Neural cell (in vitro differentiated cells): ENCODE measurements around the gene CENPVL2. TPM values are rescaled to one million over a fixed set of nuclear protein-coding genes. Genes with fewer than 3 reads are reported as not detected.
"Not testable (repeated sequence)": the region's sequence is repeated elsewhere in the genome, so short reads cannot be mapped to it uniquely, and the experiment has no call there.

Source experiments
- H2AFZ ChIP-seq: fragments of 200-600, 300-800 bp; sonication (generic), shearing (Covaris generic); 2 replicates; pipeline ENCODE4 v1.6.0; 2014; ENCODE audit warnings: low read depth, mild to moderate bottlenecking, antibody characterized with exemption, low read length, moderate library complexity
- H3F3A ChIP-seq: fragments of 200-600 bp; shearing (Covaris generic); 2 replicates; pipeline ENCODE4 v1.6.1; 2016; ENCODE audit warnings: mild to moderate bottlenecking, moderate library complexity, mixed read lengths, antibody characterized with exemption, low read length; ENCODE audit not compliant: insufficient read depth, poor library complexity, severe bottlenecking
- H3K27ac ChIP-seq: fragments of 200-600, 300-800 bp; sonication (generic), shearing (Covaris generic); 2 replicates; pipeline ENCODE4 v1.5.1; 2014; ENCODE audit warnings: mild to moderate bottlenecking, low read length, moderate library complexity
- H3K27me3 ChIP-seq: fragments of 300-800, 200-600 bp; sonication (generic), shearing (Covaris generic); 2 replicates; pipeline ENCODE4 v1.6.0; 2014; ENCODE audit warnings: mild to moderate bottlenecking, low read depth, low read length, moderate library complexity; ENCODE audit not compliant: insufficient read depth
- H3K36me3 ChIP-seq: fragments of 300-800, 200-600 bp; sonication (generic), shearing (Covaris generic); 2 replicates; pipeline ENCODE4 v1.5.1; 2014; ENCODE audit warnings: mild to moderate bottlenecking, antibody characterized with exemption, low read length, moderate library complexity; ENCODE audit not compliant: insufficient read depth
- H3K4me2 ChIP-seq: fragments of 300-800, 200-600 bp; sonication (generic), shearing (Covaris generic); 2 replicates; pipeline ENCODE4 v1.6.0; 2014; ENCODE audit warnings: mild to moderate bottlenecking, low read length
- H3K4me3 ChIP-seq: fragments of 300-800, 200-600 bp; sonication (generic), shearing (Covaris generic); 2 replicates; pipeline ENCODE4 v1.5.1; 2014; ENCODE audit warnings: mild to moderate bottlenecking, low read length, moderate library complexity
- H3K79me2 ChIP-seq: fragments of 200-600 bp; shearing (Covaris generic); replicated peaks from 2 replicates; pipeline ENCODE4 v1.6.0; 2014; ENCODE audit warnings: mild to moderate bottlenecking, low read length, moderate library complexity; ENCODE audit not compliant: insufficient read depth
- H3K9ac ChIP-seq: fragments of 300-800, 200-600 bp; sonication (generic), shearing (Covaris generic); 2 replicates; pipeline ENCODE4 v1.6.1; 2016; ENCODE audit warnings: mild to moderate bottlenecking, low read length, mixed read lengths
- H3K9me2 ChIP-seq: fragments of 200-600 bp; shearing (Covaris generic); 2 replicates; pipeline ENCODE4 v1.6.1; 2016; ENCODE audit warnings: mild to moderate bottlenecking, low read length, mixed read lengths; ENCODE audit not compliant: insufficient read depth
- H3K9me3 ChIP-seq: fragments of 200-600, 300-800 bp; sonication (generic), shearing (Covaris generic); 2 replicates; pipeline ENCODE4 v1.6.1; 2016; ENCODE audit warnings: mild to moderate bottlenecking, mixed run types, low read length, moderate library complexity, mixed read lengths
- H4K20me1 ChIP-seq: fragments of 200-600 bp; shearing (Covaris generic); 2 replicates; pipeline ENCODE4 v1.6.1; 2016; ENCODE audit warnings: mild to moderate bottlenecking, mixed run types; ENCODE audit not compliant: insufficient read depth
- EP300 ChIP-seq: fragments of 450-650 bp; conservative IDR thresholded peaks from 2 replicates; pipeline ENCODE4 v1.6.1; 2014; ENCODE audit warnings: antibody characterized with exemption, mild to moderate bottlenecking, moderate library complexity; ENCODE audit not compliant: poor library complexity, severe bottlenecking
- EZH2 ChIP-seq: fragments of 200-600, 300-800 bp; shearing (Covaris generic), sonication (generic); IDR thresholded peaks from 2 replicates; pipeline ENCODE4 v1.6.1; 2014; ENCODE audit warnings: antibody characterized with exemption, low read length, borderline replicate concordance, mild to moderate bottlenecking; ENCODE audit not compliant: insufficient read depth, poor library complexity, severe bottlenecking
- MXI1 ChIP-seq: fragments of 450-650 bp; conservative IDR thresholded peaks from 2 replicates; pipeline ENCODE4 v1.6.1; 2014; ENCODE audit warnings: antibody characterized with exemption, mild to moderate bottlenecking; ENCODE audit not compliant: poor library complexity, severe bottlenecking
- POLR2AphosphoS5 ChIP-seq: IDR thresholded peaks from 2 replicates; pipeline ENCODE4 v1.6.1; 2012
- RAD21 ChIP-seq: fragments of 450-650 bp; conservative IDR thresholded peaks from 2 replicates; pipeline ENCODE4 v1.6.1; 2014; ENCODE audit warnings: antibody characterized with exemption, mild to moderate bottlenecking, moderate library complexity
- SMC3 ChIP-seq: fragments of 450-650 bp; conservative IDR thresholded peaks from 2 replicates; pipeline ENCODE4 v1.6.1; 2014; ENCODE audit warnings: antibody characterized with exemption, mild to moderate bottlenecking, moderate library complexity; ENCODE audit not compliant: poor library complexity
- TAF1 ChIP-seq: IDR thresholded peaks from 2 replicates; pipeline ENCODE4 v1.6.1; 2012; ENCODE audit warnings: low read depth
- polyA plus RNA-seq: library from polyadenylated mRNA; depleted of rRNA; stranded (reverse); fragments of >200 nt; gene quantifications from 2 replicates; pipeline ENCODE4 v1.2.3, GENCODE V29; 2014
- TF ChIP-seq, protein P1 (sequence below): IDR thresholded peaks from 2 replicates; pipeline ENCODE4 v1.6.1; 2012; ENCODE audit warnings: borderline replicate concordance
- TF ChIP-seq, protein P2 (sequence below): fragments of 450-650 bp; IDR thresholded peaks from 2 replicates; pipeline ENCODE4 v1.5.1; 2014; ENCODE audit warnings: antibody characterized with exemption, mild to moderate bottlenecking, moderate library complexity; ENCODE audit not compliant: poor library complexity, severe bottlenecking

The CENPVL2 gene
- polyA plus RNA-seq, 1 donor from 2014 or later = 3.2 TPM

DNA sequence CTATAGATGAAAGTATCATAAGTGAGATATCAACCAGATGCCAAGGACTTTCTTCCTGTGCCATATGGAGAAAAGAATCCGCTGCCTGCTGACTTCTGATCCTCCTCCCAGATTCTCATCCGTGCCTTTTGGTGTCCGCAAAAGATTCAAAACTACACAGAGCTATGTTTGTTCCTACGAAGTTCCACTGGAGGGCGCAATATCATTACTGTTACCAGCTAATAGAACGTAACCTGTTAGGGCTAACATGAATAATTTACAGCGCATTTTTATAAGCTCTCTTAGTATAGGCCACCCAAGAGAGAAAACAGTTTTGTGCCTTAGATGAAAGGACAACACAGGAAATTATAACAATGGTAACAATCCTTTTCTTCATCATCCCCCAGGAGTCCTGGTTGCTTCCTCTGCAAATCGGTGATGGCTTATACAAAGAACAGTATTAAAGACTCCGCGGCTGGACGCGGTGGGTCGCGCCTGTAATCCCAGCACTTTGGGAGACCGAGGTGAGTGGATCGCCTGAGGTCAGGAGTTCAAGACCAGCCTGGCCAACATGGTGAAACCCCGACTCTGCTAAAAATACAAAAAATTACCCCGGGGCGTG lies 41.1 kb downstream of the CENPVL2 start:
- no peaks in the 10 kb centered on the region for H3K79me2 ChIP-seq
- no peaks in the 10 kb centered on the region for H3K36me3 ChIP-seq
- no peak overlapping the region for H3K4me2 ChIP-seq
- H3K27me3 ChIP-seq = no peaks in the 10 kb centered on the region
- TF ChIP-seq, protein P1, sequence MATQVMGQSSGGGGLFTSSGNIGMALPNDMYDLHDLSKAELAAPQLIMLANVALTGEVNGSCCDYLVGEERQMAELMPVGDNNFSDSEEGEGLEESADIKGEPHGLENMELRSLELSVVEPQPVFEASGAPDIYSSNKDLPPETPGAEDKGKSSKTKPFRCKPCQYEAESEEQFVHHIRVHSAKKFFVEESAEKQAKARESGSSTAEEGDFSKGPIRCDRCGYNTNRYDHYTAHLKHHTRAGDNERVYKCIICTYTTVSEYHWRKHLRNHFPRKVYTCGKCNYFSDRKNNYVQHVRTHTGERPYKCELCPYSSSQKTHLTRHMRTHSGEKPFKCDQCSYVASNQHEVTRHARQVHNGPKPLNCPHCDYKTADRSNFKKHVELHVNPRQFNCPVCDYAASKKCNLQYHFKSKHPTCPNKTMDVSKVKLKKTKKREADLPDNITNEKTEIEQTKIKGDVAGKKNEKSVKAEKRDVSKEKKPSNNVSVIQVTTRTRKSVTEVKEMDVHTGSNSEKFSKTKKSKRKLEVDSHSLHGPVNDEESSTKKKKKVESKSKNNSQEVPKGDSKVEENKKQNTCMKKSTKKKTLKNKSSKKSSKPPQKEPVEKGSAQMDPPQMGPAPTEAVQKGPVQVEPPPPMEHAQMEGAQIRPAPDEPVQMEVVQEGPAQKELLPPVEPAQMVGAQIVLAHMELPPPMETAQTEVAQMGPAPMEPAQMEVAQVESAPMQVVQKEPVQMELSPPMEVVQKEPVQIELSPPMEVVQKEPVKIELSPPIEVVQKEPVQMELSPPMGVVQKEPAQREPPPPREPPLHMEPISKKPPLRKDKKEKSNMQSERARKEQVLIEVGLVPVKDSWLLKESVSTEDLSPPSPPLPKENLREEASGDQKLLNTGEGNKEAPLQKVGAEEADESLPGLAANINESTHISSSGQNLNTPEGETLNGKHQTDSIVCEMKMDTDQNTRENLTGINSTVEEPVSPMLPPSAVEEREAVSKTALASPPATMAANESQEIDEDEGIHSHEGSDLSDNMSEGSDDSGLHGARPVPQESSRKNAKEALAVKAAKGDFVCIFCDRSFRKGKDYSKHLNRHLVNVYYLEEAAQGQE = no peak
- TF ChIP-seq, protein P2, sequence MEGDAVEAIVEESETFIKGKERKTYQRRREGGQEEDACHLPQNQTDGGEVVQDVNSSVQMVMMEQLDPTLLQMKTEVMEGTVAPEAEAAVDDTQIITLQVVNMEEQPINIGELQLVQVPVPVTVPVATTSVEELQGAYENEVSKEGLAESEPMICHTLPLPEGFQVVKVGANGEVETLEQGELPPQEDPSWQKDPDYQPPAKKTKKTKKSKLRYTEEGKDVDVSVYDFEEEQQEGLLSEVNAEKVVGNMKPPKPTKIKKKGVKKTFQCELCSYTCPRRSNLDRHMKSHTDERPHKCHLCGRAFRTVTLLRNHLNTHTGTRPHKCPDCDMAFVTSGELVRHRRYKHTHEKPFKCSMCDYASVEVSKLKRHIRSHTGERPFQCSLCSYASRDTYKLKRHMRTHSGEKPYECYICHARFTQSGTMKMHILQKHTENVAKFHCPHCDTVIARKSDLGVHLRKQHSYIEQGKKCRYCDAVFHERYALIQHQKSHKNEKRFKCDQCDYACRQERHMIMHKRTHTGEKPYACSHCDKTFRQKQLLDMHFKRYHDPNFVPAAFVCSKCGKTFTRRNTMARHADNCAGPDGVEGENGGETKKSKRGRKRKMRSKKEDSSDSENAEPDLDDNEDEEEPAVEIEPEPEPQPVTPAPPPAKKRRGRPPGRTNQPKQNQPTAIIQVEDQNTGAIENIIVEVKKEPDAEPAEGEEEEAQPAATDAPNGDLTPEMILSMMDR = peak; percentile 78
- peak; percentile 89 for TF ChIP-seq RAD21
- TF ChIP-seq EZH2 = no peak
- TF ChIP-seq MXI1 = no peak
- no peak for TF ChIP-seq EP300
- TF ChIP-seq TAF1 = no peak
- TF ChIP-seq SMC3 = peak; percentile 86
- TF ChIP-seq POLR2AphosphoS5 = no peak
- H2AFZ ChIP-seq = no peak overlapping the region
- H3K9me2 ChIP-seq = no peaks in the 10 kb centered on the region
- H3K9me3 ChIP-seq = no peaks in the 10 kb centered on the region
- no peaks in the 10 kb centered on the region for H4K20me1 ChIP-seq
- no peaks in the 10 kb centered on the region for H3F3A ChIP-seq
- H3K4me3 ChIP-seq = no peak overlapping the region
- no peak overlapping the region for H3K27ac ChIP-seq
- no peak overlapping the region for H3K9ac ChIP-seq

DNA sequence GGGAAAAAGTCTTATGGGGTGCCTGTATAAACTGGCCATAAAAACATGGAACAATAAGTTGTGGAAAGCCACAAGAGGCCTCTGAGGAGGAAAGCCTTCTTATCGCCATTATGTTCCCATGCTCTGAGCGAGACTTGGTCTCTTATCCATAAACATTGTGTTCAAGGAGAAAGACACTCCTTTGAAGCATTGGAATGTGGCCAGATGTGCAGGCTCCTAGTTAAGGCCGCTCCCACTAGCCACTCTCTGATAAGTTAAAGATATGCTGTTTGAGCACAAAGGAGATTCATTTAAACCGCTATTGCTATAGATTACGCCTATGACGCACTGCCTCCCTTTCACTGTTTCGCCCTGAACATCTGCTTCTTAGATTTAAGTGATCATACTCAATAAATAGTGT lies 46.1 kb downstream of the CENPVL2 start:
- H3K4me3 ChIP-seq, H3K27ac ChIP-seq, H3F3A ChIP-seq, H3K27me3 ChIP-seq, H3K9me2 ChIP-seq, H3K9me3 ChIP-seq, H2AFZ ChIP-seq, H3K36me3 ChIP-seq, H3K9ac ChIP-seq, H4K20me1 ChIP-seq, H3K4me2 ChIP-seq, H3K79me2 ChIP-seq: not testable (repeated sequence)

Other genes with a start within 250 kb of the CENPVL2 start
- 100 and 118 TPM in 2 replicates for gene NUDT11, start 186.2 kb downstream of the CENPVL2 start, polyA plus RNA-seq
- gene CENPVL3, start 63.9 kb downstream of the CENPVL2 start, polyA plus RNA-seq = 2.0 and 2.8 TPM in 2 replicates
- 3.2 and 5.6 TPM in 2 replicates for gene CENPVL1, start 27.7 kb upstream of the CENPVL2 start, polyA plus RNA-seq
- 25.4 and 25.5 TPM in 2 replicates for gene GSPT2, start 60.6 kb upstream of the CENPVL2 start, polyA plus RNA-seq
- 378 and 408 TPM in 2 replicates for gene MAGED1, start 210.8 kb upstream of the CENPVL2 start, polyA plus RNA-seq